Keratinocyte (primary cell): ENCODE measurements around the gene UTP3. TPM values are rescaled to one million over a fixed set of nuclear protein-coding genes. Genes with fewer than 3 reads are reported as not detected.

Experiments used
- DNase-seq: peaks from one replicate; pipeline ENCODE4 v3.0.0-alpha.2; 2011; ENCODE audit warnings: low read depth, missing footprints, low spot score
- FAIRE-seq: peaks from 2 replicates; lab custom pipeline; 2011; peaks lifted over from hg19 to GRCh38; lab: Jason Lieb, UNC
- H2AFZ ChIP-seq: 2 replicates; pipeline ENCODE4 v1.6.0; 2012; ENCODE audit warnings: low read length, control low read depth, inconsistent platforms; ENCODE audit not compliant: control insufficient read depth
- H3K27ac ChIP-seq: 2 replicates; pipeline ENCODE4 v1.5.1; 2011; ENCODE audit warnings: low read length; ENCODE audit not compliant: control insufficient read depth, insufficient read depth
- H3K27me3 ChIP-seq: 3 replicates; pipeline ENCODE4 v1.6.0; 2011; ENCODE audit warnings: low read length; ENCODE audit not compliant: control insufficient read depth, insufficient read depth; ENCODE audit errors: extremely low read depth
- H3K36me3 ChIP-seq, 2 experiments: 2 replicates in 1 of 2; 3 replicates in 1 of 2; pipeline ENCODE4 v1.5.1; 2011; ENCODE audit warnings: low read length in 2 of 2, mild to moderate bottlenecking in 1 of 2; ENCODE audit not compliant: control insufficient read depth in 2 of 2, insufficient read depth in 2 of 2; ENCODE audit errors: extremely low read depth in 1 of 2
- H3K4me1 ChIP-seq: 3 replicates; pipeline ENCODE4 v1.5.1; 2011; ENCODE audit warnings: low read length; ENCODE audit not compliant: control insufficient read depth, insufficient read depth; ENCODE audit errors: extremely low read depth
- H3K4me2 ChIP-seq: 3 replicates; pipeline ENCODE4 v1.6.0; 2011; ENCODE audit warnings: low read depth, low read length; ENCODE audit not compliant: control insufficient read depth, insufficient read depth; ENCODE audit errors: extremely low read depth
- H3K4me3 ChIP-seq, 3 experiments: fragments of 200-600 bp in 1 of 3; sonication (generic) in 1 of 3; 2 replicates in 2 of 3; 3 replicates in 1 of 3; pipeline ENCODE4 v1.5.1; 2011 to 2016; ENCODE audit warnings: low read length in 3 of 3, mild to moderate bottlenecking in 3 of 3, control low read depth in 2 of 3, inconsistent platforms in 1 of 3, low read depth in 1 of 3, mixed read lengths in 1 of 3, mixed run types in 1 of 3, moderate library complexity in 1 of 3; ENCODE audit not compliant: control insufficient read depth in 2 of 3, insufficient read depth in 2 of 3; ENCODE audit errors: extremely low read depth in 1 of 3
- H3K79me2 ChIP-seq: 2 replicates; pipeline ENCODE4 v1.6.0; 2012; ENCODE audit warnings: low read length; ENCODE audit not compliant: control insufficient read depth, insufficient read depth
- H3K9ac ChIP-seq: 3 replicates; pipeline ENCODE4 v1.6.0; 2011; ENCODE audit warnings: low read length; ENCODE audit not compliant: control insufficient read depth, insufficient read depth; ENCODE audit errors: extremely low read depth
- H3K9me1 ChIP-seq: 3 replicates; pipeline ENCODE4 v1.6.0; 2011; ENCODE audit warnings: low read length; ENCODE audit not compliant: control insufficient read depth, insufficient read depth; ENCODE audit errors: extremely low read depth
- H3K9me3 ChIP-seq: 2 replicates; pipeline ENCODE4 v1.5.1; 2012; ENCODE audit warnings: low read depth, low read length; ENCODE audit not compliant: control insufficient read depth
- H4K20me1 ChIP-seq: 3 replicates; pipeline ENCODE4 v1.6.0; 2011; ENCODE audit warnings: low read length; ENCODE audit not compliant: control insufficient read depth, insufficient read depth; ENCODE audit errors: extremely low read depth
- EZH2 ChIP-seq: IDR thresholded peaks from one replicate; pipeline ENCODE4 v1.6.1; 2012; ENCODE audit warnings: inconsistent platforms, mild to moderate bottlenecking, low read length, moderate library complexity
- dilution Hi-C: fragments of 300-500 bp; cut with MboI; formaldehyde crosslinking; loops from one replicate; pipeline ENCODE4 v1.7.0; 2020; ENCODE audit warnings: low sequenced_read_pairs; ENCODE audit not compliant: extremely low pct_ligation_motif_present
- polyA plus RNA-seq, 5 experiments: library from polyadenylated mRNA; depleted of rRNA in 3 of 5; stranded (reverse) in 3 of 5; stranded (forward) in 1 of 5; unstranded in 1 of 5; fragments of >200 nt; gene quantifications; 1 replicate in 1 of 5; 2 replicates in 3 of 5; 3 replicates in 1 of 5; pipeline versions ENCODE4 v1.2.1 to v1.2.3, GENCODE V29; 2011 to 2012; ENCODE audit warnings: missing spikeins in 2 of 5, low read depth in 1 of 5, low replicate concordance in 1 of 5
- TF ChIP-seq, protein P1 (sequence below), 3 experiments: IDR thresholded peaks in 1 of 3; conservative IDR thresholded peaks in 1 of 3; optimal IDR thresholded peaks in 1 of 3; 2 replicates in 2 of 3; 3 replicates in 1 of 3; pipeline versions ENCODE3 to v1.5.1; 2011; ENCODE audit warnings: low read length in 3 of 3, mild to moderate bottlenecking in 3 of 3, moderate library complexity in 2 of 3, control low read depth in 1 of 3, inconsistent platforms in 1 of 3; ENCODE audit not compliant: insufficient read depth in 2 of 3; ENCODE audit errors: extremely low read depth in 1 of 3

The UTP3 gene
- polyA plus RNA-seq, 1 donor (not counting 4 experiments of a cell fraction or from before 2014, with no cell fraction given): 27.7 TPM

DNA sequence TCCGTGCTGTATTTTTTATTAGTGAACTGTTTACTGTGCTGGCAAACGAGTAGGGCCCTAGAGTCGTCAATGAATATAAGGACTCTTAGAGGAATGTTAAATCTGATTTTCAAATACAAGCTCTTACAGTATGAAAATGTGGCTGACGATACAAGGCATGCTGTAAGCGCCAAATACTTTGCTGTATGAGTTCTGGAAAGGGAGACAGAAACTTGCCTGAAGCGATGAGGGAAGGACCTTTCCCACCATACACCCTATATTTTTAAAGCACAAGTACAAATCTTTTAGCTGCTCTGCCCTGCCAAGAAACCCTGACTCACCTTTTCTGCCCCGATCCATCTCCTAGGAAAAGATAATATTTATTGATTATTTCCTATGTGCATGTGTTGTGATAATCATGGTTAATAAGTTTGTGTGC lies 17.7 kb downstream of the UTP3 start:
- Histone ChIP-seq H3K9me1 (no peaks in the 10 kb centered on the region), H3K4me1 (peaks cover 13% of the 10 kb centered on the region), H3K9me3 (no peaks in the 10 kb centered on the region), H2AFZ (peak overlapping the region; percentile 73), H4K20me1 (no peaks in the 10 kb centered on the region), H3K27me3 (no peaks in the 10 kb centered on the region), H3K27ac (peak overlapping the region; percentile 65), H3K4me3 (peak overlapping the region; percentile 51 to 80 (median 75)), H3K79me2 (peaks cover 32% of the 10 kb centered on the region), H3K4me2 (peak overlapping the region; percentile 79), H3K9ac (peak overlapping the region; percentile 83), H3K36me3 (no peaks in the 10 kb centered on the region)
- DNase-seq (no peak), FAIRE-seq (peak; percentile 52)
- TF ChIP-seq, protein P1, sequence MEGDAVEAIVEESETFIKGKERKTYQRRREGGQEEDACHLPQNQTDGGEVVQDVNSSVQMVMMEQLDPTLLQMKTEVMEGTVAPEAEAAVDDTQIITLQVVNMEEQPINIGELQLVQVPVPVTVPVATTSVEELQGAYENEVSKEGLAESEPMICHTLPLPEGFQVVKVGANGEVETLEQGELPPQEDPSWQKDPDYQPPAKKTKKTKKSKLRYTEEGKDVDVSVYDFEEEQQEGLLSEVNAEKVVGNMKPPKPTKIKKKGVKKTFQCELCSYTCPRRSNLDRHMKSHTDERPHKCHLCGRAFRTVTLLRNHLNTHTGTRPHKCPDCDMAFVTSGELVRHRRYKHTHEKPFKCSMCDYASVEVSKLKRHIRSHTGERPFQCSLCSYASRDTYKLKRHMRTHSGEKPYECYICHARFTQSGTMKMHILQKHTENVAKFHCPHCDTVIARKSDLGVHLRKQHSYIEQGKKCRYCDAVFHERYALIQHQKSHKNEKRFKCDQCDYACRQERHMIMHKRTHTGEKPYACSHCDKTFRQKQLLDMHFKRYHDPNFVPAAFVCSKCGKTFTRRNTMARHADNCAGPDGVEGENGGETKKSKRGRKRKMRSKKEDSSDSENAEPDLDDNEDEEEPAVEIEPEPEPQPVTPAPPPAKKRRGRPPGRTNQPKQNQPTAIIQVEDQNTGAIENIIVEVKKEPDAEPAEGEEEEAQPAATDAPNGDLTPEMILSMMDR (optimal IDR thresholded peaks at IDR 0.05 in 1 of 3, IDR thresholded peaks at IDR 0.05 in 1 of 3, conservative IDR thresholded peaks at IDR 0.05 in 1 of 3; ENCODE audit: extremely low read depth in 1 of 3, insufficient read depth in 2 of 3, low read length in 3 of 3): no peak
- TF ChIP-seq EZH2: no peak
- dilution Hi-C loops: no loop called here

DNA sequence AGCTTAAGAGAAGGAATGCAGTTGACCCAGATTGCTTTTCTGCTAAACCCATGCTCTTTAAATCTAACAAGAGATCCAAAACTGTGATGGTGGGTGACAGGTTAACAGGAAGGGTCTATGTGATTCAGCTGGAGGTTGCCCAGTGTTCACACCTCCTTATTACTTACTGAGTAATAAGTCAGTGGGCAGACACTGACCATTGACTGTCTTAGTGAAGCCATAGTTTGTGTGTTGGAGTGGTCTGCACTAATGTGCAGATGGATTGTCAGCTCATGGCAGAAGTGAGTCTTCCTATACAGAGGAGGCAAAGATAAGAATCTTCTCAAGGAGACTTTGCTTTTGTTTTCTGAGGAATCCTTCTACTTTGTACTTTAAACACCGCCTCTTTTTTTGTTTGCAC lies 18.2 kb downstream of the UTP3 start:
- Histone ChIP-seq H4K20me1 (no peaks in the 10 kb centered on the region), H3K36me3 (no peaks in the 10 kb centered on the region), H3K4me3 (peak overlapping the region; percentile 51 to 80 (median 75)), H3K9me3 (no peaks in the 10 kb centered on the region), H3K4me1 (peaks cover 9% of the 10 kb centered on the region), H3K9me1 (no peaks in the 10 kb centered on the region), H3K79me2 (peaks cover 35% of the 10 kb centered on the region), H3K9ac (peak overlapping the region; percentile 83), H3K4me2 (peak overlapping the region; percentile 79), H3K27ac (peak overlapping the region; percentile 65), H3K27me3 (no peaks in the 10 kb centered on the region), H2AFZ (peak overlapping the region; percentile 73)
- dilution Hi-C loops: no loop called here
- FAIRE-seq: peak; percentile 55
- TF ChIP-seq, protein P1 (optimal IDR thresholded peaks at IDR 0.05 in 1 of 3, IDR thresholded peaks at IDR 0.05 in 1 of 3, conservative IDR thresholded peaks at IDR 0.05 in 1 of 3; ENCODE audit: extremely low read depth in 1 of 3, insufficient read depth in 2 of 3, low read length in 3 of 3): no peak
- TF ChIP-seq EZH2: no peak
- no peak for DNase-seq
